Caki2 (cell line): Measurements from ENCODE around the gene NACC2. TPM values are rescaled to one million over a fixed set of nuclear protein-coding genes. Genes with fewer than 3 reads are reported as not detected.

Experiments
- DNase-seq: peaks from one replicate; pipeline ENCODE4 v3.0.0-alpha.2; 2015; ENCODE audit warnings: low read depth
- in situ Hi-C: cut with HindIII; loops from 2 replicates; pipeline ENCODE4 v1.10.0; 2016; ENCODE audit warnings: low sequenced_read_pairs, low pct_unique_long_range_greater_than_20kb, mixed read lengths
- total RNA-seq: library from RNA; depleted of rRNA; stranded (reverse); fragments of >200 nt; shearing (Covaris generic); gene quantifications from 2 replicates; pipeline ENCODE4 v1.2.3, GENCODE V29; 2014; ENCODE audit warnings: low replicate concordance

Gene NACC2
- total RNA-seq, 1 experiment from 2014 or later: 20.2 TPM

- in situ Hi-C loops: no loop called here
These were observed 37.5 kb upstream of the NACC2 start for GRCh38 chr9:136132512-136133050.

GRCh38 chr9:136131629-136132511 lies 36.8 kb upstream of the NACC2 start:
- in situ Hi-C loops: no loop called here

More at GRCh38 chr9:136132512-136133050, 37.5 kb upstream of the NACC2 start:
- DNase-seq: no peak

GRCh38 chr9:136129176-136129575 lies 34.1 kb upstream of the NACC2 start:
- no peak for DNase-seq
- in situ Hi-C loops: no loop called here

More at GRCh38 chr9:136131629-136132511, 36.8 kb upstream of the NACC2 start:
- no peak for DNase-seq

- in situ Hi-C loops: no loop called here
These were observed 33.3 kb upstream of the NACC2 start for GRCh38 chr9:136128436-136128835.

GRCh38 chr9:136127313-136127712 lies 32.2 kb upstream of the NACC2 start:
- DNase-seq: no peak
- in situ Hi-C loops: no loop called here

More at GRCh38 chr9:136128436-136128835, 33.3 kb upstream of the NACC2 start:
- DNase-seq: no peak

GRCh38 chr9:136124976-136125692 lies 30.0 kb upstream of the NACC2 start:
- no peak for DNase-seq
- in situ Hi-C loops: no loop called here

- DNase-seq: peak; percentile 37
- in situ Hi-C loops: no loop called here
These were observed 27.6 kb upstream of the NACC2 start for GRCh38 chr9:136122425-136123383.

- DNase-seq: no peak
- in situ Hi-C loops: no loop called here
These were observed 26.7 kb upstream of the NACC2 start for GRCh38 chr9:136121801-136122200.

GRCh38 chr9:136120438-136120844 lies 25.4 kb upstream of the NACC2 start:
- in situ Hi-C loops: no loop called here
- no peak for DNase-seq

- no peak for DNase-seq
- in situ Hi-C loops: no loop called here
These were observed 24.8 kb upstream of the NACC2 start for GRCh38 chr9:136119883-136120393.

- DNase-seq: peak; percentile 82
- in situ Hi-C loops: no loop called here
These were observed 24.2 kb upstream of the NACC2 start for GRCh38 chr9:136119061-136119882.

- peak; percentile 96 for DNase-seq
- in situ Hi-C loops: no loop called here
These were observed 23.4 kb upstream of the NACC2 start, which contains the start of gene TMEM250 for GRCh38 chr9:136118320-136119060. Gene TMEM250, minus strand, starts transcription at chr9:136118875. Its CDS starts 1,975 bp downstream, at chr9:136116900.

- in situ Hi-C loops: no loop called here
- DNase-seq: no peak
These were observed 22.8 kb upstream of the NACC2 start for GRCh38 chr9:136117916-136118319.

GRCh38 chr9:136117291-136117915 lies 22.3 kb upstream of the NACC2 start:
- peak; percentile 34 for DNase-seq
- in situ Hi-C loops: no loop called here

- no peak for DNase-seq
- in situ Hi-C loops: no loop called here
These were observed 21.4 kb upstream of the NACC2 start for GRCh38 chr9:136116360-136117098.
